Measurements from ENCODE around the gene PDE1C.

The PDE1C gene

GRCh38 chr7:31935124-31936054 is 134.8 kb downstream of the PDE1C start:
- no peak for TF ChIP-seq MAX (IDR thresholded peaks at IDR 0.05; ENCODE audit: low read depth, low read length)
- no peak for TF ChIP-seq POLR2A (IDR thresholded peaks at IDR 0.05; ENCODE audit: extremely low read depth, insufficient read length)
- no peak for TF ChIP-seq MYC (IDR thresholded peaks at IDR 0.05; ENCODE audit: low read depth, low read length)
- no peak for TF ChIP-seq CTCF (IDR thresholded peaks at IDR 0.05; ENCODE audit: low read depth, low read length)
- no peak overlapping the region for H3K4me3 ChIP-seq (ENCODE audit: low read depth, low read length)
- no peak for DNase-seq (ENCODE audit: low read depth)

DNA sequence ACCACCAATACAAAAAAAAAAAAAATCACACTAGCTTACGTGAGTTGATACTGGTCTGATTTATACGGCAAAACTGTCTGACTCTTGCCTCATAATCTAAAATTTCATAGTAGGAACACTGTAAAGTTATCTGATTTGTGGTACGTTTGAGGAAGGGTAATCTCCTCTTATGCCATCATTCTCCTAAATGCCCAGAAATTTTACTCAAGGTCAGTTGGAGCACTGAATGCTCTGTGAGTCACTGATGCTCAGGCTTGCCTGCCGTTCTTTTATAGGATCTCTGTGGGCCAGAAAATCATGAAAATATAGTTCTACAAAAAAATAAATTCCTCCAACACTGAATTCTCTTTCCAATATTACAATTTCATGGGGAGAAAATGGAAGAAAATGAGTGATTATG is 135.7 kb downstream of the PDE1C start:
- no peak for TF ChIP-seq MYC (IDR thresholded peaks at IDR 0.05; ENCODE audit: low read depth, low read length)
- TF ChIP-seq MAX (IDR thresholded peaks at IDR 0.05; ENCODE audit: low read depth, low read length) = no peak
- no peak for TF ChIP-seq CTCF (IDR thresholded peaks at IDR 0.05; ENCODE audit: low read depth, low read length)
- TF ChIP-seq POLR2A (IDR thresholded peaks at IDR 0.05; ENCODE audit: extremely low read depth, insufficient read length) = no peak
- H3K4me3 ChIP-seq (ENCODE audit: low read depth, low read length) = no peak overlapping the region
- no peak for DNase-seq (ENCODE audit: low read depth)

- no peak overlapping the region for H3K4me3 ChIP-seq (ENCODE audit: low read depth, low read length)
- DNase-seq (ENCODE audit: low read depth) = no peak
- TF ChIP-seq POLR2A (IDR thresholded peaks at IDR 0.05; ENCODE audit: extremely low read depth, insufficient read length) (no peak), MAX (IDR thresholded peaks at IDR 0.05; ENCODE audit: low read depth, low read length) (no peak), MYC (IDR thresholded peaks at IDR 0.05; ENCODE audit: low read depth, low read length) (no peak), CTCF (IDR thresholded peaks at IDR 0.05; ENCODE audit: low read depth, low read length) (no peak)
Observed at GRCh38 chr7:31933481-31933880, 136.7 kb downstream of the PDE1C start.

- H3K4me3 ChIP-seq (ENCODE audit: low read depth, low read length) = no peak overlapping the region
- TF ChIP-seq MAX (IDR thresholded peaks at IDR 0.05; ENCODE audit: low read depth, low read length) (no peak), POLR2A (IDR thresholded peaks at IDR 0.05; ENCODE audit: extremely low read depth, insufficient read length) (no peak), MYC (IDR thresholded peaks at IDR 0.05; ENCODE audit: low read depth, low read length) (no peak), CTCF (IDR thresholded peaks at IDR 0.05; ENCODE audit: low read depth, low read length) (no peak)
- DNase-seq (ENCODE audit: low read depth) = no peak
Observed at GRCh38 chr7:31926991-31927584, 143.1 kb downstream of the PDE1C start.

GRCh38 chr7:31925753-31926454 is 144.3 kb downstream of the PDE1C start:
- TF ChIP-seq CTCF (IDR thresholded peaks at IDR 0.05; ENCODE audit: low read depth, low read length) (no peak), MAX (IDR thresholded peaks at IDR 0.05; ENCODE audit: low read depth, low read length) (no peak), MYC (IDR thresholded peaks at IDR 0.05; ENCODE audit: low read depth, low read length) (no peak), POLR2A (IDR thresholded peaks at IDR 0.05; ENCODE audit: extremely low read depth, insufficient read length) (no peak)
- no peak for DNase-seq (ENCODE audit: low read depth)
- H3K4me3 ChIP-seq (ENCODE audit: low read depth, low read length) = no peak overlapping the region

Data from NB4 (cell line).